Activated CD4-positive, alpha-beta T cell treated with anti-CD3 and anti-CD28 coated beads, Interleukin-2, amount 10 ng/mL, durations not matched to agents 24 days and 14 days (primary cell): Measurements from ENCODE around the gene GSPT2. TPM values are rescaled to one million over a fixed set of nuclear protein-coding genes. Genes with fewer than 3 reads are reported as not detected.

ENCODE experiments used
- DNase-seq: peaks from one replicate; pipeline ENCODE4 v3.0.0; 2022
- H3K27ac Mint-ChIP-seq: one replicate; pipeline ENCODE4 v1.8.0; 2022; ENCODE audit warnings: mild to moderate bottlenecking, mixed read lengths
- H3K27me3 Mint-ChIP-seq: one replicate; pipeline ENCODE4 v1.8.0; 2022; ENCODE audit warnings: mixed read lengths
- H3K36me3 Mint-ChIP-seq: one replicate; pipeline ENCODE4 v1.8.0; 2022; ENCODE audit warnings: low read depth, mild to moderate bottlenecking, mixed read lengths
- H3K4me1 Mint-ChIP-seq: one replicate; pipeline ENCODE4 v1.8.0; 2021; ENCODE audit warnings: mixed read lengths
- H3K4me3 Mint-ChIP-seq: one replicate; pipeline ENCODE4 v1.8.0; 2022; ENCODE audit warnings: mild to moderate bottlenecking, moderate library complexity, mixed read lengths
- H3K9me3 Mint-ChIP-seq: one replicate; pipeline ENCODE4 v1.8.0; 2021; ENCODE audit warnings: mixed read lengths
- intact Hi-C: fragments of 100-400 bp; cut with micrococcal nuclease; formaldehyde crosslinking; loops from one replicate; pipeline ENCODE4 v1.15.1; 2023
- total RNA-seq: library from RNA; stranded (reverse); gene quantifications from 2 replicates; pipeline ENCODE4 v1.2.3, GENCODE V29; 2022

Gene GSPT2
- total RNA-seq, 1 donor from 2014 or later = 13.2 TPM

- H3K27me3 Mint-ChIP-seq = peaks cover 12% of the 10 kb centered on the region
- no peaks in the 10 kb centered on the region for H3K9me3 Mint-ChIP-seq
- H3K27ac Mint-ChIP-seq = no peak overlapping the region
- no peaks in the 10 kb centered on the region for H3K36me3 Mint-ChIP-seq
- intact Hi-C loops = no loop called here
- no peak overlapping the region for H3K4me3 Mint-ChIP-seq
- no peak for DNase-seq
- H3K4me1 Mint-ChIP-seq = no peaks in the 10 kb centered on the region
Measured at GRCh38 chrX:51779306-51779705, 36.1 kb downstream of the GSPT2 start.

- Mint-ChIP-seq H3K27me3 (peaks cover 4% of the 10 kb centered on the region), H3K27ac (no peak overlapping the region), H3K36me3 (no peaks in the 10 kb centered on the region), H3K4me1 (no peaks in the 10 kb centered on the region), H3K9me3 (no peaks in the 10 kb centered on the region), H3K4me3 (no peak overlapping the region)
- no peak for DNase-seq
- intact Hi-C loops = no loop called here
Measured at GRCh38 chrX:51795136-51795535, 51.9 kb downstream of the GSPT2 start.

Other genes starting within 250 kb of the GSPT2 start
- gene NUDT11, start 246.8 kb upstream of the GSPT2 start, total RNA-seq = 3.4 and 3.6 TPM in 2 replicates
- gene CENPVL3, start 124.5 kb upstream of the GSPT2 start, total RNA-seq = not detected in 2 replicates
- not detected in 2 replicates for gene CENPVL2, start 60.6 kb upstream of the GSPT2 start, total RNA-seq
- not detected in 2 replicates for gene CENPVL1, start 32.9 kb upstream of the GSPT2 start, total RNA-seq
- 35.5 and 41.6 TPM in 2 replicates for gene MAGED1, start 150.2 kb downstream of the GSPT2 start, total RNA-seq